Measurements from ENCODE around the gene PNP. TPM values are rescaled to one million over a fixed set of nuclear protein-coding genes. Genes with fewer than 3 reads are reported as not detected.
"Not testable (repeated sequence)": the region's sequence is repeated elsewhere in the genome, so short reads cannot be mapped to it uniquely, and the experiment has no call there.

The PNP gene
- total and polyA plus RNA-seq, 5 experiments from 2014 or later, result 32.2 to 65.7 (median 57.9) TPM

- ATAC-seq (no peak), DNase-seq (no peak)
- H3K36me3 Mint-ChIP-seq, result no peaks in the 10 kb centered on the region
- H3K27me3 Mint-ChIP-seq, result no peaks in the 10 kb centered on the region
- peaks cover 11 to 30% (median 16%) of the 10 kb centered on the region in 4 donors for H3K4me1 Mint-ChIP-seq
- peak within 1 kb of the TSS in 3 of 10 donors; percentile 11 to 68 (median 56) for H3K27ac Mint-ChIP-seq
- POLR2A ChIA-PET, result no interaction called here
- no peak within 1 kb of the TSS for H3K4me3 Mint-ChIP-seq
- H3K9me3 Mint-ChIP-seq, result no peaks in the 10 kb centered on the region
Measured at GRCh38 chr14:20435582-20436362, 33.4 kb upstream of the PNP start, which contains the start of gene KLHL33. KLHL33 (minus strand) TSS chr14:20436166; CDS start chr14:20435811, 355 bp downstream.

DNA sequence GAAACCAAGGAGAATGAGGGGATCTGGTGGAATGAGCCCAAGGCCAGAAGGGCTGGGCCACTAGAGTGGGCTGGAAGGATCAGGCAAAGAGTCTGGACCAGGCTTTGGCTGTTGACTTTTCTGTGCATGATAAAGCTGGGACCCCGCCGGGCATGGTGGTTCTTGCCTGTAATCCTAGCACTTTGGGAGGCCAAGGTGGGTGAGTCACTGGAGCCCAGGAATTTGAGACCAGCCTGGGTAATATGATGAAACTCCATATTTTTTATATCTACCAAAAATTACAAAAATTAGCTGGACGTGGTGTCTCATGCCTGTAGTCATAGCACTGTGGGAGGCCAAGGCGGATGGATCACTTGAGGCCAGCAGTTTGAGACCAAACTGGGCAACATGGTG lies 32.8 kb upstream of the PNP start:
- Mint-ChIP-seq H3K27ac (peak overlapping the region in 2 of 10 donors; percentile 11 to 68), H3K4me3 (no peak overlapping the region), H3K36me3 (no peaks in the 10 kb centered on the region), H3K27me3 (no peaks in the 10 kb centered on the region), H3K4me1 (peaks cover 15 to 36% (median 21%) of the 10 kb centered on the region in 4 donors), H3K9me3 (no peaks in the 10 kb centered on the region)
- no peak for DNase-seq
- ATAC-seq, result no peak
- POLR2A ChIA-PET, result no interaction called here

GRCh38 chr14:20438664-20439063 lies 30.5 kb upstream of the PNP start:
- DNase-seq (no peak), ATAC-seq (no peak)
- Mint-ChIP-seq H3K4me3 (no peak overlapping the region), H3K27me3 (no peaks in the 10 kb centered on the region), H3K9me3 (no peaks in the 10 kb centered on the region), H3K4me1 (peaks cover 22 to 44% (median 31%) of the 10 kb centered on the region in 4 donors), H3K36me3 (no peaks in the 10 kb centered on the region), H3K27ac (peak overlapping the region in 4 of 10 donors; percentile 5 to 73 (median 60))
- POLR2A ChIA-PET, result no interaction called here

DNA sequence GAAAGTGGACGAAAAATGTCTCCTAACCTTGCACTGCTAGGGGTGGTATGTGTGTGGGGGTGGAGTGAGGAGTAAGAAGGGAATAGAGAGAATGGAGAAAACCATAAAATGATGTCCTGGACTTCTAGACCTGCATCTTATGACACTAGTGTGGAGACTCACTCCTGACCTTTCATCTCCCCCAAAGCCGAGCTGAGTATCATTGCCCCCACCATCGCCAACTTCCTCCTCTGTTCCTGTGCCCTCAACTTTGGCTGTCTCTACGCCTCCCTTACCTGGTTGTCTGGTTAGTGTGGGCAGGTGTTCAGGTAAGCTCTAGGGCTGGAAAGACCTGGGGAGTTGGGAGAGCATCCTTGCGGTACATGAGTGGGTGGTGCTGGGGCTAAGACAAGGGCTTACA lies 28.7 kb upstream of the PNP start:
- no peaks in the 10 kb centered on the region for H3K9me3 Mint-ChIP-seq
- ATAC-seq (no peak), DNase-seq (no peak)
- peak overlapping the region; percentile 70 to 87 (median 82) for H3K4me3 Mint-ChIP-seq
- no peaks in the 10 kb centered on the region for H3K36me3 Mint-ChIP-seq
- no peaks in the 10 kb centered on the region for H3K27me3 Mint-ChIP-seq
- peak overlapping the region; percentile 88 to 98 (median 94) for H3K27ac Mint-ChIP-seq
- peaks cover 22 to 44% (median 31%) of the 10 kb centered on the region in 4 donors for H3K4me1 Mint-ChIP-seq
- POLR2A ChIA-PET, result interaction anchor here (0.7 to 3.1 kb wide), 6 partner anchors 11 to 29 kb away, joined by 3 to 24 read pairs (median 16); partner anchors contain the start of genes APEX1, OSGEP, PIP4P1 and PNP

- POLR2A ChIA-PET, result interaction anchor here (1.1 to 3.1 kb wide), 6 partner anchors 12 to 28 kb away, joined by 3 to 24 read pairs (median 16); partner anchors contain the start of genes APEX1, OSGEP, PIP4P1 and PNP
- Mint-ChIP-seq H3K27ac (peak overlapping the region; percentile 88 to 98 (median 94)), H3K27me3 (no peaks in the 10 kb centered on the region), H3K9me3 (no peaks in the 10 kb centered on the region), H3K36me3 (no peaks in the 10 kb centered on the region), H3K4me3 (peak overlapping the region; percentile 70 to 87 (median 82)), H3K4me1 (peaks cover 22 to 44% (median 31%) of the 10 kb centered on the region in 4 donors)
- ATAC-seq (peak; percentile 96 to 98), DNase-seq (peak in 9 of 10 donors; percentile 12 to 79 (median 47))
Measured at GRCh38 chr14:20440882-20441281, 28.3 kb upstream of the PNP start.

DNA sequence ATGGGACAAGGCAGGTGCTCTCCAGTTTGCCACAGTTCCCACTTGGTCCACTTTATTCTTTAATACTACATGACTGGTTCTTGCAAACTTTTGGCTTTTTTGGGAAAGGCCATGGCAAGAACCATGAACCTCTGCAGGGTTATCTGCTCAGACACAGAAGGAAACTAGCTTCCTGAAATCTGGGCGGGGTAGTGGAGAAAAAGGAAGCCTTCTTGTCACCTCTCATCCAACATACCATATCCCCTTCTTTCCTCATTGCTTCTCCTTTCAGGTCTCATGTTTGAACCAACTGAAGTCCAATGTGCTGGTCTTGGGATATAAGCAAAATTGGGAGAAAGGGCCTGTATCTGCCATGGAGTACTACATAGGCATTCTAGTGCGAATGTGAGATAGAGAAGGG lies 27.7 kb upstream of the PNP start:
- Mint-ChIP-seq H3K4me3 (peak overlapping the region in 8 of 10 donors; percentile 7 to 87 (median 76)), H3K27ac (peak overlapping the region; percentile 88 to 98 (median 94)), H3K27me3 (no peaks in the 10 kb centered on the region), H3K36me3 (peaks cover 0 to under 1% (median 0%) of the 10 kb centered on the region in 3 donors), H3K4me1 (peaks cover 22 to 44% (median 31%) of the 10 kb centered on the region in 4 donors), H3K9me3 (no peaks in the 10 kb centered on the region)
- DNase-seq (no peak), ATAC-seq (no peak)
- POLR2A ChIA-PET, result interaction anchor here (1.7 to 3.1 kb wide), 6 partner anchors 12 to 28 kb away, joined by 4 to 24 read pairs (median 16); partner anchors contain the start of genes APEX1, OSGEP, PIP4P1 and PNP

DNA sequence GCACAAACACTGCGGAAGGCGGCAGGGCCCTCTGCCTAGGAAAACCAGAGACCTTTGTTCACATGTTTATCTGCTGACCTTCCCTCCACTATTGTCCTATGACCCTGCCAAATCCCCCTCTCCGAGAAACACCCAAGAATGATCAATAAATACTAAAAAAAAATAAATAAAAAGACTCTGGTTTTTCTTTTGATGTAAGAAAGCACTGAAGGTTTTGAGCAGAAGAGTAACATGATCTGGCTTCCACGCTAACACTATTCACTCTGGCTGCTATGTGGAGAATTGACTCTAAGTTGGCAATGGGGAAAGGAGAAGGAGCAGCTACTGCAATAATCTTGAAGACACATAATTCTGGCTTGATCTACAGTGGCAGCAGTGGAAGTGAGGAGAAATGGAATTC lies 25.6 kb upstream of the PNP start:
- DNase-seq, H3K27ac Mint-ChIP-seq, ATAC-seq: not testable (repeated sequence)

GRCh38 chr14:20446889-20447288 lies 22.3 kb upstream of the PNP start:
- DNase-seq, result no peak
- H3K27ac Mint-ChIP-seq, result peak overlapping the region in 2 of 10 donors; percentile 15 to 56
- H3K9me3 Mint-ChIP-seq, result no peaks in the 10 kb centered on the region
- H3K4me1 Mint-ChIP-seq, result peaks cover 5 to 13% (median 10%) of the 10 kb centered on the region in 4 donors
- no peak overlapping the region for H3K4me3 Mint-ChIP-seq
- POLR2A ChIA-PET, result interaction anchor here (0.8 to 1.1 kb wide), 2 partner anchors 29 to 41 kb away, joined by 3 read pairs; no protein-coding TSS in a partner anchor
- no peaks in the 10 kb centered on the region for H3K27me3 Mint-ChIP-seq
- peaks cover 4 to 30% (median 9%) of the 10 kb centered on the region in 3 donors for H3K36me3 Mint-ChIP-seq
- no peak for ATAC-seq

More for the DNA sequence above, 25.6 kb upstream of the PNP start:
- H3K9me3 Mint-ChIP-seq, H3K27me3 Mint-ChIP-seq, POLR2A ChIA-PET, H3K4me3 Mint-ChIP-seq: not testable (repeated sequence)
- peaks cover 22 to 33% (median 31%) of the 10 kb centered on the region in 4 donors for H3K4me1 Mint-ChIP-seq
- peaks cover 0 to 14% (median 4%) of the 10 kb centered on the region in 3 donors for H3K36me3 Mint-ChIP-seq

GRCh38 chr14:20452831-20453230 lies 16.4 kb upstream of the PNP start:
- Mint-ChIP-seq H3K36me3 (peaks cover 0 to 21% (median 21%) of the 10 kb centered on the region in 3 donors), H3K4me1 (peaks cover 11 to 22% (median 17%) of the 10 kb centered on the region in 4 donors), H3K4me3 (peak overlapping the region in 7 of 10 donors; percentile 29 to 68 (median 46)), H3K27ac (peak overlapping the region in 9 of 10 donors; percentile 37 to 89 (median 67))
- DNase-seq, H3K27me3 Mint-ChIP-seq, H3K9me3 Mint-ChIP-seq, ATAC-seq: not testable (repeated sequence)
- POLR2A ChIA-PET, result interaction anchor here (0.6 to 3.0 kb wide), 5 partner anchors 9 to 229 kb away, joined by 3 to 21 read pairs (median 3); no protein-coding TSS in a partner anchor

DNA sequence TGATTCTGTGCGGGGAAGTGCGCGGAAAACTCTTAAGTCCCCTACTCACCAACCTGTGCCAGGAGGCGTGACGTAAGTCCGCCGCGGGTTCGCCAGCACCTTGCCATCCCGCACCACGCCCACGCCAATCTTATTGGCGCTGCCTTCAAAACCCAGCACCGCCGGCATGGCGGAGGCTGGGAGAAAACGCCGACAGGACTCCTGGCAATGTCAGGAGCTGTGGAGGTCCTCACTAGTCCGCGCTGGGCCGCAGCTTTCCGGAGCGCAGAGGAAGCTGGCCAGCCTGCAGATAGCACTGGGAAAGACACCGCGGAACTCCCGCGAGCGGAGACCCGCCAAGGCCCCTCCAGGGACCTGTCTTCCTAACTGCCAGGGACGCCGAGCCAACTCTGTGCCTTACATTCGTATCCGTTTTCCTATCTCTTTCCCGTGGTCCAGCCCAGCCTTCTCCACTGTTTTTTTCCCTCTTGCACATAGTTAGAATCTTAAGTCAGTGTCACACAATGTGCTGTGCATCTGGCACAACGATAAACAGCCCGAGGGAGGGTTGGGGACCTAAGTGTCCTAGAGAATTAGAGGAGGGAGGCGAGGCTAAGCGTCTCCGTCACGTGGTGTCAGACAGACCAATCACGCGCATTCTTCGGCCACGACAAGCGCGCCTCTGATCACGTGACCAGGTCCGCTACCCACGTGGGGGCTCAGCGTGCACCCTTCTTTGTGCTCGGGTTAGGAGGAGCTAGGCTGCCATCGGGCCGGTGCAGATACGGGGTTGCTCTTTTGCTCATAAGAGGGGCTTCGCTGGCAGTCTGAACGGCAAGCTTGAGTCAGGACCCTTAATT lies 14.5 kb upstream of the PNP start, which contains the start of the genes APEX1 and OSGEP:
Gene APEX1, plus strand, starts transcription at position 711 of the 839 bp plus-strand sequence. CDS start 420 bp downstream, outside the sequence.
Gene OSGEP, minus strand, starts transcription at position 297 of the 839 bp plus-strand sequence. Its CDS starts 129 bp downstream, at position 168.
- ATAC-seq (peak; percentile 82 to 83), DNase-seq (peak; percentile 87 to 99 (median 98))
- Mint-ChIP-seq H3K4me1 (peaks cover 15 to 34% (median 26%) of the 10 kb centered on the region in 4 donors), H3K4me3 (peak within 1 kb of the TSS in 4 of 10 donors; percentile 4 to 30 (median 12)), H3K27ac (peak within 1 kb of the TSS in 2 of 10 donors; percentile 9 to 59), H3K36me3 (peaks cover 0 to 35% (median 17%) of the 10 kb centered on the region in 3 donors), H3K9me3 (no peaks in the 10 kb centered on the region), H3K27me3 (no peaks in the 10 kb centered on the region)
- POLR2A ChIA-PET, result interaction anchor here (0.6 to 3.3 kb wide), 18 partner anchors 10 to 229 kb away, joined by 3 to 44 read pairs (median 7); partner anchors contain the start of genes PARP2, PNP, RNASE4 and TEP1

DNA sequence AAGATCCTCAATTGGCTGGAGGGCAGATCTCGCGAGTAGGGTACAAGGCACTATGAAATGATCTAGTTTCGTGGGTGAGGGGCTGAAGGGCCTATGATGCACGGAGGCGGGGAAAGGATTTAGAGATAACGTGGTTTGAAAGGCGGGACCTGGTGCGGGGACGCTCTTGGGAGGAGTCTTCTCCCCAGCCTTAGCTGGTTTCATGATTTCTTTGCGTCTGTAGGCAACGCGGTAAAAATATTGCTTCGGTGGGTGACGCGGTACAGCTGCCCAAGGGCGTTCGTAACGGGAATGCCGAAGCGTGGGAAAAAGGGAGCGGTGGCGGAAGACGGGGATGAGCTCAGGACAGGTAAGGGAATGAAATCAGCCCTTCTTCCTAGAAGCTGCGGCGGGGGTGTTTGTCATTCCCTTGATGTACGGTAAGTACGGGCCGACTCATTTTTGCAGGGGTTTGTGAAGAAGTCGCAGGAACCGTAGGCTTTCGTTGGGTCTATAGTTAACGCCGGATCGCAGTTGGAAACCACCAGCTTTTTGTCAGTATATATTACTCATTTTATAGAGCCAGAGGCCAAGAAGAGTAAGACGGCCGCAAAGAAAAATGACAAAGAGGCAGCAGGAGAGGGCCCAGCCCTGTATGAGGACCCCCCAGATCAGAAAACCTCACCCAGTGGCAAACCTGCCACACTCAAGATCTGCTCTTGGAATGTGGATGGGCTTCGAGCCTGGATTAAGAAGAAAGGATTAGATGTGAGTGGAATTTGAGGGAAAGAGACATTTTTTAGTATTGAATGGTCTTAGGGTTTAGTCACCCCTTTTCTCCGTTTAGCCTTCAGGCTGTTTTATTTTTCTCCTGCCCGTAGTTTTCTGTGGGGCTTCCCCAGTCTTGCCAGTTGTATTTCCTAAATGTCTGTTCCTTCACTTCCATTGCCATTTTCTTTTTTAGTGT lies 13.6 kb upstream of the PNP start:
- no peak overlapping the region for H3K27ac Mint-ChIP-seq

More for the DNA sequence above, 13.6 kb upstream of the PNP start:
- ATAC-seq (peak; percentile 69 to 71), DNase-seq (peak in 2 of 10 donors; percentile 58 to 74)
- H3K4me1 Mint-ChIP-seq, result peaks cover 19 to 43% (median 30%) of the 10 kb centered on the region in 4 donors
- POLR2A ChIA-PET, result interaction anchor here (0.6 to 3.3 kb wide), 19 partner anchors 9 to 228 kb away, joined by 3 to 44 read pairs (median 7); partner anchors contain the start of genes PARP2, PNP, RNASE4 and TEP1
- H3K36me3 Mint-ChIP-seq, result peaks cover 0 to 42% (median 14%) of the 10 kb centered on the region in 3 donors
- H3K4me3 Mint-ChIP-seq, result no peak overlapping the region
- no peaks in the 10 kb centered on the region for H3K9me3 Mint-ChIP-seq
- no peaks in the 10 kb centered on the region for H3K27me3 Mint-ChIP-seq

All from naive thymus-derived CD8-positive, alpha-beta T cell (primary cell).